GM12801 (cell line): ENCODE measurements around the gene TTLL13.

Experiments
- CTCF ChIP-seq: IDR thresholded peaks from one replicate; pipeline ENCODE4 v1.5.1; 2011; ENCODE audit warnings: control low read depth; ENCODE audit not compliant: insufficient read length; ENCODE audit errors: extremely low read depth

Gene TTLL13

DNA sequence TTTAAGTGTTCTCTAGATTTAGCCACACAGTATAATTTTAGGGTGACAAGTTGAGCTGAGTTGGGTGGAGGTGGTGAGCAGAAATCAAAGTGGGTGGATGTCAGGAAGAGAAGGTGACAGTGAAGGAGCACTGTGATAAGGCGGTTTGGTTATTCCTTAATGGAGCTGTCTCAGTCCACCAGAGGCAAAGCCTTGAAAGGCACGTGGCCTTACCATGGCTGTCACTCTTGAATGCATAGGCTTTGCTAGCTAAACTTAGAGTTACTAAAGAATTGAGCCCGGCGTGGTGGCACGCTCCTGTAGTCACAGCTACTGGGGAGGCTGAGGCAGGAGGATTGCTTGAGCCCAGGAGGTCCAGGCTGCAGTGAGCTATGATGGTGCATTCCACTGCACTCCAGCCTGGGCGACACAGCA is 560 bp upstream of the TTLL13 start:
- TF ChIP-seq CTCF, result no peak

- TF ChIP-seq CTCF, result no peak
Measured at GRCh38 chr15:90257776-90258175, 8.4 kb downstream of the TTLL13 start.

DNA sequence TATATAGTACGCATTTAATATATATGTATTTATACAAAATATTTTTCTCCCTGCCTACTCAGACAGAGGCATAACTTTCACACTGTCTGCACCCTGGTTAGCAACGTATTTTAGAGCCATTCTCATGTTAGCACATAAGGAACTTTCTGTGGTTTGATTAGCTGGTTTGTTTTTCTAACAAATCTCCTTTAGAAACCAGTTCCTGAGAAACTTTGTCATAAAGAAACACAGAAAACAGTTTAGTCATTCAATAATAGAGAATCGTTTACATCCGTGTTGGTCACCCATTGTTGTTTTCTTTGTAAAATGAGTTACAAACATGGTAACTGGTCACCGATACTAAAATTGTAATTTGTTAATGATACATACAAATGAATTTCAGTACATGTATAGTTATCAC is 10.2 kb downstream of the TTLL13 start:
- no peak for TF ChIP-seq CTCF

GRCh38 chr15:90261811-90262210 is 12.5 kb downstream of the TTLL13 start:
- TF ChIP-seq CTCF, result no peak

DNA sequence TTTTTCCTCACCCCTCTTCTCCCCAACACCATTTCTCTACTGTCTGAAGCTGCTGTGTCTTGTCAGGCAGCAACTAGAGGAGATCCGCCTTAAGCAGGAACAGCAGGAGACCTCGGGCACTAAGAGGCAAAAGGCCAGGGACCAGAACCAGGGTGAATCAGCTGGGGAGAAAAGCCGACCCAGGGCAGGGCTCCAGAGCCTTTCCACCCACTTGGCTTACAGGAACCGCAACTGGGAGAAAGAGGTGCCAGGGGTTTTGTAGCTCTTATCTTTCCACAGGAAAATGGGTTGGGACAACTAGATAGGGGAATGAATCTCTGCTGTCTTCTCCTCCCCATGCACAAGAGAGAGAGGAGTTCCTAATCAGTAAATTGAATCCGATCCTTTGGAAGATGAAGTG is 13.1 kb downstream of the TTLL13 start:
- TF ChIP-seq CTCF, result no peak

DNA sequence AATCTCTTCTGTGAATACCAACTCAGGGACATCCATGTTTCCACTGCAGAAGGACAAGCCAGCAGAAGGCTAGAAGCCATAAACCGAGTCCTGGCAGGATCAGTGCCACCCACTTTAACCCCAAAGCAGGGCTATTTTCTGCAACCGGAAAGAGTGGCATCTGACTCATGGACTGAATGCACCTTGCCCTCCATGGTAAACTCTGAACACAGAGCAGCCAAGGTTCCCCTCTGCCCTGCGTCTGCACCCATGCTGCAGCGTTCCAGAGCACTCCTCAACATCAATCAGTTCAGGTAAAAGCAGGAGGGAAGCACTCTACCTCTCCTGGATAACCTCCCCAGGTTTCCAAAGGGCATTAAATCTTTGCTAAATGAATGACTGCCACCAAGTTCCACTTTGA is 15.3 kb downstream of the TTLL13 start:
- TF ChIP-seq CTCF, result no peak

DNA sequence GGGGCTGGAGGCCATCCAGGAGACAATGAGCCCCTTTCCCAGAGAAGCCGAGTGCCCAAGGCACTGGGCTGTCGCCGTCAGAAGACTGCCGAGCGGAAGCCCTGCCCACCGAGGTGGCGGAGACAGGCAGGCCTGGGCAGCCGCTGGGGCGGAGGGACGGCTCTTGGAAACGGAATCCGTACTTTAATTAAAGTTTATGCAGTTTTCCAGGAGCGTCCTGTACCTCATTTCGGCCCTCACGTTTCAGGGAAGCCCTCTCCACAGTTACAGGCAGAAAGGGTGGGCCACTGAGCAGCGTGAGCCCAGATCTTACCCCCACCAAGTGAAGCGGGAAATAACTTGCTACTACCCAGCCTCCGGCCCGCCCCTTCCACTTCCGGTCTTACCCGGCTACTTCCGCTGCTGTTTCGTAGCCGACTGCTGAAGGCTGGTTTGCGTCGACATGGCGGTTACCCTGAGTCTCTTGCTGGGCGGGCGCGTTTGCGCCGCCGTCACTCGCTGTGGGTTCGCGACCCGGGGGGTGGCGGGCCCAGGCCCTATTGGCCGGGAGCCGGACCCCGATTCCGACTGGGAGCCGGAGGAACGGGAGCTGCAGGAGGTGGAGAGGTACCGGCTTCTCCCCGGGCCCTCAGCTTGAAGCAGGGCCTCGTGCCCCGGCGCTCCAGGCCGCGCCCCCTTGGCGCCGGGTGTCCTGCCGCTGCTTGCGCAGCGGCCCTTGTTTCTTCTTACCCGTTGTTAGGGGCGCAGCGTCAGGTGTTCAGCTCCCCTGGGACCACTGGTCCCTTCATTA is 16.1 kb downstream of the TTLL13 start, which contains the start of gene NGRN:
TSS of gene NGRN (plus strand) at position 402 of the 790 bp plus-strand sequence. CDS start at position 443, 41 bp downstream.
- TF ChIP-seq CTCF, result no peak
